DND-41 (cell line): ENCODE data around the gene C1QTNF1.
"Not testable (repeated sequence)": the region's sequence is repeated elsewhere in the genome, so short reads cannot be mapped to it uniquely, and the experiment has no call there.

Experiments used
- ATAC-seq: fragments of 200-7000 bp; cut with Tn5 transposase; 3 replicates; pipeline ENCODE4 v1.9.1; 2021; ENCODE audit warnings: low read depth; ENCODE audit not compliant: insufficient read depth
- DNase-seq: peaks from one replicate; pipeline ENCODE4 v3.0.0-alpha.2; 2020
- H2AFZ ChIP-seq: 2 replicates; pipeline ENCODE4 v1.6.0; 2012; ENCODE audit warnings: low read depth, low read length
- H3K27ac ChIP-seq: 2 replicates; pipeline ENCODE4 v1.5.1; 2012; ENCODE audit warnings: low read length, inconsistent platforms
- H3K27me3 ChIP-seq: fragments of 200-600 bp; sonication (generic); 2 replicates; pipeline ENCODE4 v1.6.0; 2012; ENCODE audit warnings: low read length, mild to moderate bottlenecking, inconsistent platforms; ENCODE audit not compliant: insufficient read depth, poor library complexity
- H3K36me3 ChIP-seq: 2 replicates; pipeline ENCODE4 v1.5.1; 2012; ENCODE audit warnings: low read length, inconsistent platforms; ENCODE audit not compliant: insufficient read depth
- H3K4me1 ChIP-seq: 2 replicates; pipeline ENCODE4 v1.5.1; 2012; ENCODE audit warnings: mild to moderate bottlenecking, low read length; ENCODE audit not compliant: insufficient read depth
- H3K4me2 ChIP-seq: 2 replicates; pipeline ENCODE4 v1.6.0; 2012; ENCODE audit warnings: mild to moderate bottlenecking, moderate library complexity, low read length, inconsistent platforms; ENCODE audit not compliant: insufficient read depth
- H3K4me3 ChIP-seq, 2 experiments: fragments of 200-600 bp in 1 of 2; shearing (Covaris generic) in 1 of 2; 2 replicates each; pipeline ENCODE4 v1.5.1; 2012 to 2016; ENCODE audit warnings: inconsistent platforms in 2 of 2, low read length in 2 of 2, mild to moderate bottlenecking in 2 of 2, low read depth in 1 of 2, moderate library complexity in 1 of 2
- H3K79me2 ChIP-seq: 2 replicates; pipeline ENCODE4 v1.6.0; 2012; ENCODE audit warnings: low read length, inconsistent platforms; ENCODE audit not compliant: insufficient read depth
- H3K9ac ChIP-seq: 2 replicates; pipeline ENCODE4 v1.6.0; 2012; ENCODE audit warnings: low read depth, mild to moderate bottlenecking, inconsistent platforms, low read length, moderate library complexity
- H3K9me3 ChIP-seq: 2 replicates; pipeline ENCODE4 v1.5.1; 2012; ENCODE audit warnings: low read length, moderate library complexity, mild to moderate bottlenecking, inconsistent platforms; ENCODE audit not compliant: insufficient read depth, severe bottlenecking
- H4K20me1 ChIP-seq: 2 replicates; pipeline ENCODE4 v1.6.0; 2012; ENCODE audit warnings: low read length; ENCODE audit not compliant: insufficient read depth
- EZH2 ChIP-seq: IDR thresholded peaks from 3 replicates; pipeline ENCODE4 v1.6.1; 2012; ENCODE audit warnings: borderline replicate concordance, low read depth, mild to moderate bottlenecking, moderate library complexity, low read length, inconsistent platforms; ENCODE audit not compliant: severe bottlenecking
- TF ChIP-seq, protein P1 (sequence below): IDR thresholded peaks from 2 replicates; pipeline ENCODE4 v1.5.1; 2012; ENCODE audit warnings: borderline replicate concordance, low read length, moderate library complexity, mild to moderate bottlenecking; ENCODE audit not compliant: poor library complexity, severe bottlenecking; ENCODE audit errors: extremely low read depth

The C1QTNF1 gene

DNA sequence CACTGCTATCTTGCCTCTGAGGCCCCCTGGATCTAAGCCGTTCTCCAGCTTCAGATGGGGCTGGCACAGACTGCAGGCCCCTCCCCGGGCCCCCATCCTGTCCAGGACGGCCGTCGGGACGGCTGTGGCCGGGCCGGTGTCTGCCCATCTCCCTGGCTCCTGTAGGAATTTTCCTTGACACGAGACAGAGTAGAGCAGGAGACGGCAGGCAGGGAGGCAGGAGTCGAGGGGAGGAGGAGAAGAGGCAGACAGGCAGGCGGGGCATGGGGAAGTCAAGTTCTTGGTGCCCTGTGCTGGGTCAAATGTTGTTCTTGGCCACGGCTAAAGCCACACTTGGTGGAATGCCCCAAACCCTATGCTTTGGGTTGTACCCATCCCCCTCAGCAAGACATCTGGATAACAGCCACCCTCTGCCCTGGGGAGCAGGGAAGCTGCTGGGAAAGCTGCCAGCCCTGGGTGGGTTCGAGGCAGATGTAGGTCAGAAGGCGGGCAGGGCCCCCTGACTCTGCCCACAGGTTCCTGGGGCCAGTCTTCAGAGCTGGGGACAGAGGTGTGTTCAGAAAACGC, 4.0 kb downstream of the C1QTNF1 start:
- Histone ChIP-seq H3K4me1 (peaks cover 22% of the 10 kb centered on the region), H3K27ac (no peak overlapping the region), H3K36me3 (no peaks in the 10 kb centered on the region), H3K9me3 (no peaks in the 10 kb centered on the region), H3K27me3 (peaks cover 14% of the 10 kb centered on the region), H3K4me2 (no peak overlapping the region), H3K4me3 (no peak overlapping the region), H3K79me2 (no peaks in the 10 kb centered on the region), H3K9ac (no peak overlapping the region), H4K20me1 (peaks cover 8% of the 10 kb centered on the region), H2AFZ (no peak overlapping the region)
- DNase-seq (no peak), ATAC-seq (no peak)
- TF ChIP-seq EZH2: no peak
- TF ChIP-seq, protein P1, sequence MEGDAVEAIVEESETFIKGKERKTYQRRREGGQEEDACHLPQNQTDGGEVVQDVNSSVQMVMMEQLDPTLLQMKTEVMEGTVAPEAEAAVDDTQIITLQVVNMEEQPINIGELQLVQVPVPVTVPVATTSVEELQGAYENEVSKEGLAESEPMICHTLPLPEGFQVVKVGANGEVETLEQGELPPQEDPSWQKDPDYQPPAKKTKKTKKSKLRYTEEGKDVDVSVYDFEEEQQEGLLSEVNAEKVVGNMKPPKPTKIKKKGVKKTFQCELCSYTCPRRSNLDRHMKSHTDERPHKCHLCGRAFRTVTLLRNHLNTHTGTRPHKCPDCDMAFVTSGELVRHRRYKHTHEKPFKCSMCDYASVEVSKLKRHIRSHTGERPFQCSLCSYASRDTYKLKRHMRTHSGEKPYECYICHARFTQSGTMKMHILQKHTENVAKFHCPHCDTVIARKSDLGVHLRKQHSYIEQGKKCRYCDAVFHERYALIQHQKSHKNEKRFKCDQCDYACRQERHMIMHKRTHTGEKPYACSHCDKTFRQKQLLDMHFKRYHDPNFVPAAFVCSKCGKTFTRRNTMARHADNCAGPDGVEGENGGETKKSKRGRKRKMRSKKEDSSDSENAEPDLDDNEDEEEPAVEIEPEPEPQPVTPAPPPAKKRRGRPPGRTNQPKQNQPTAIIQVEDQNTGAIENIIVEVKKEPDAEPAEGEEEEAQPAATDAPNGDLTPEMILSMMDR: no peak

DNA sequence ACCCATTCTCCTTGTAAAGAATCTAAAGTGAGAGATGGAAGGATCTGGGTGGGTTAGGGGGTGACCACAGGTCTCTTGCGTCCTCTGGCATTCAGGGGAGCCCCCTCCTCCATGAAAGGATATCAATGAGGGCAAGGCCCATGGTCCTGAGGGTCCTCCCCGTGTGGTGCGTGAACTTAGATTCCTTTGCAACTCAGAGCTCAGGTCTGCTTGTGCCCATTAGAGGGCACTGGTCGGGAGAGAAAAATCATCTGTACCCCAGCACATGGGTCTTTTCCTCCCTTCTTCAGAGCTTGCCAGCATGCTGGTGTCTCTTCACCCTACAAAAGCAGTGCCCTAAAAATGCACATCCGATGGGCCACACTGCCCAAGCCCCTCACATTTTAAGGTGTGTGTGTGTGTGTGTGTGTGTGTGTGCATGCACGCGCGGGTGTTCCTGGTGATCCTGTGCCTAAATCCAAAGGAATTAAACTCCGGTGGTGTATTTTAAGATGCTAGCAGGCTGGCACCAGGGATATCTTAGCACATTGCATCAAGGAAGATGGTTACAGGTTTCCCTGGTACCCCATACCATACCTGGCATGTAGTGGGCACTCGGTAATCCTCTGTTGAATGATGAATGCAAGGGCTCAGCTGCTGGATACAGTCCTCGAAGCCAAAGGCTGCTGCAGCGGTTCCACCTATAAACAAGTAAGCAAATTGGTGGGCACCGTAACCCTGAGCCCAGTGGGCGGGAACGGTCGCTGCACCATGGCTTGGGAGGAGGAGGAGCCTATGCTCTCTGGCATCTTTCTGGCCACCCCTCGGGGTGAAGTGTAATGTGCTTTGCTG, 4.7 kb downstream of the C1QTNF1 start:
- DNase-seq (no peak), ATAC-seq (no peak)
- peaks cover 15% of the 10 kb centered on the region for H3K4me1 ChIP-seq
- no peaks in the 10 kb centered on the region for H3K9me3 ChIP-seq
- H3K27me3 ChIP-seq: peaks cover 9% of the 10 kb centered on the region
- no peaks in the 10 kb centered on the region for H3K79me2 ChIP-seq
- no peak for TF ChIP-seq EZH2
- TF ChIP-seq, protein P1: peak; percentile 42
- H2AFZ ChIP-seq: no peak overlapping the region
- peaks cover 8% of the 10 kb centered on the region for H4K20me1 ChIP-seq
- H3K27ac ChIP-seq: no peak overlapping the region
- H3K4me3 ChIP-seq: no peak overlapping the region
- H3K9ac ChIP-seq: no peak overlapping the region
- no peak overlapping the region for H3K4me2 ChIP-seq
- no peaks in the 10 kb centered on the region for H3K36me3 ChIP-seq

DNA sequence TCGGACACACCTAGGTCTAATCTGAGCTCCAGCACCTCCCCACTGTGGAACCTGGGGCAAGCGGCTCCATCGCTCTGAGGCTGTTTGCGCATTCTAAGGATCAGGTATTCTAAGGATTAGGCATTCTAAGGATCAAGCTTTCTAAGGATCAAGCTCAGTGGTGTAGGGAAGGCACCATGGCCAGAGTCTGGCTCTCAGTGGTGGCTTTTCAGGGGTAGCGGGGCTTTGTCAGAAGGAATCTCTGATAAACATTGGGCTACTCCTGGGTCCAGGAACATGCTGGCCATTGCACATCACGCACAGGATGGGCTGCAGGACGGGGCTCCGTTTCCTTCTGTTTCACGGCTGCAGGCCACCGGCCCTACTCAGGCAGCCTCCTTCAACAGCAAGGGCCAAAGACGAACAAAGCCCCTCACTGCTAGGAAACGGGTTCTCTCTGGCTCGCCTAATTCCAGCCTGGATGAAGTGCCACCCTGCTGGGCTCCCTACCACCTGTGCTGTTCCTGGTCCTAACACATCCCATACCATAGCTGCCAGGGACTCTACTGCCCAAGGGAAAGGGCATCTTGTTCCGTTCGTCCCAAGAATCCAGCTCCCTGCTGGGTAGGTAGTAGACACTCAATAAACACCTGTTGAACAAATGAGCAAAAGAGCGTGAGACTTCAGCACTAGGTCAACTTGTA, 5.5 kb downstream of the C1QTNF1 start:
- Histone ChIP-seq H3K27me3 (peaks cover 9% of the 10 kb centered on the region), H3K4me3 (no peak overlapping the region), H2AFZ (no peak overlapping the region), H3K9me3 (no peaks in the 10 kb centered on the region), H3K9ac (no peak overlapping the region), H3K4me1 (peaks cover 7% of the 10 kb centered on the region), H3K36me3 (no peaks in the 10 kb centered on the region), H3K4me2 (no peak overlapping the region), H3K79me2 (no peaks in the 10 kb centered on the region), H3K27ac (no peak overlapping the region), H4K20me1 (peaks cover 8% of the 10 kb centered on the region)
- DNase-seq (no peak), ATAC-seq (no peak)
- TF ChIP-seq, protein P1: no peak
- TF ChIP-seq EZH2: no peak

DNA sequence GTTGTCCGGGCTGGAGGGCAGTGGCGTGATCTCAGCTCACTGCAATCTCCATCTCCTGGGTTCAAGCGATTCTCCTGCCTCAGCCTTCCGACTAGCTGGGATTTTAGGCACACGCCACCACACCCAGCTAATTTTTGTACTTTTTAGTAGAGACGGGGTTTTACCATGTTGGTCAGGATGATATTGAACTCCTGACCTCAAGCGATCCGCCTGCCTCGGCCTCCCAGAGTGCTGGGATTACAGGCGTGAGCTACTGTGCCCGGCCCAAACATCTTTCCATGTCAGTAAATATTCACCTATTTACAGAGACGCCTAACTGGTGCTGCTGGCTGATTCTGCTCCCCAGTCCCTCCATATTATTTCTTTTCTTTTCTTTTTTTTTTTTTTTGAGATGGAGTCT, 6.7 kb downstream of the C1QTNF1 start:
- not testable (repeated sequence) for H3K4me1 ChIP-seq, DNase-seq, H2AFZ ChIP-seq, H3K4me2 ChIP-seq, H3K27ac ChIP-seq, H3K9ac ChIP-seq, H3K79me2 ChIP-seq, H4K20me1 ChIP-seq, H3K27me3 ChIP-seq, H3K36me3 ChIP-seq, ATAC-seq, H3K4me3 ChIP-seq, H3K9me3 ChIP-seq
